ENCODE results near the gene CDC34.
A peak's percentile ranks its signal among the peaks of the same experiment; 100 is the strongest.

The CDC34 gene

GRCh38 chr19:531753-532560 lies at the start of gene CDC34:
TSS of gene CDC34 (plus strand) at chr19:531760. CDS start at chr19:531932, 172 bp downstream.
- no peak for DNase-seq

GRCh38 chr19:482186-483041 lies 49.1 kb upstream of the CDC34 start:
- DNase-seq, result no peak

GRCh38 chr19:483332-484072 lies 48.1 kb upstream of the CDC34 start:
- no peak for DNase-seq

- DNase-seq, result no peak
Measured at GRCh38 chr19:484494-484893, 47.1 kb upstream of the CDC34 start.

GRCh38 chr19:485077-485476 lies 46.5 kb upstream of the CDC34 start:
- peak; percentile 46 for DNase-seq

GRCh38 chr19:485583-486236 lies 45.9 kb upstream of the CDC34 start:
- peak; percentile 32 for DNase-seq

- peak; percentile 91 for DNase-seq
Measured at GRCh38 chr19:488505-489417, 42.8 kb upstream of the CDC34 start.

- DNase-seq, result no peak
Measured at GRCh38 chr19:489418-490196, 42.0 kb upstream of the CDC34 start.

GRCh38 chr19:491146-491741 lies 40.3 kb upstream of the CDC34 start:
- DNase-seq, result no peak

GRCh38 chr19:492091-492531 lies 39.4 kb upstream of the CDC34 start:
- DNase-seq, result no peak

- DNase-seq, result no peak
Measured at GRCh38 chr19:493391-494170, 38.0 kb upstream of the CDC34 start.

GRCh38 chr19:494171-495080 lies 37.1 kb upstream of the CDC34 start:
- no peak for DNase-seq

GRCh38 chr19:495081-495401 lies 36.5 kb upstream of the CDC34 start:
- no peak for DNase-seq

- DNase-seq, result peak; percentile 24
Measured at GRCh38 chr19:495402-496111, 36.0 kb upstream of the CDC34 start.

- DNase-seq, result no peak
Measured at GRCh38 chr19:496112-496665, 35.4 kb upstream of the CDC34 start, which contains the start of gene MADCAM1. TSS of gene MADCAM1 (plus strand) at chr19:496486. CDS start at chr19:496500, 14 bp downstream.

- no peak for DNase-seq
Measured at GRCh38 chr19:496986-497385, 34.6 kb upstream of the CDC34 start.

- DNase-seq, result no peak
Measured at GRCh38 chr19:497491-497868, 34.1 kb upstream of the CDC34 start.

Measured in NCI-H1436 (cell line).